Measurements from ENCODE around the gene FKBP1C.

DNA sequence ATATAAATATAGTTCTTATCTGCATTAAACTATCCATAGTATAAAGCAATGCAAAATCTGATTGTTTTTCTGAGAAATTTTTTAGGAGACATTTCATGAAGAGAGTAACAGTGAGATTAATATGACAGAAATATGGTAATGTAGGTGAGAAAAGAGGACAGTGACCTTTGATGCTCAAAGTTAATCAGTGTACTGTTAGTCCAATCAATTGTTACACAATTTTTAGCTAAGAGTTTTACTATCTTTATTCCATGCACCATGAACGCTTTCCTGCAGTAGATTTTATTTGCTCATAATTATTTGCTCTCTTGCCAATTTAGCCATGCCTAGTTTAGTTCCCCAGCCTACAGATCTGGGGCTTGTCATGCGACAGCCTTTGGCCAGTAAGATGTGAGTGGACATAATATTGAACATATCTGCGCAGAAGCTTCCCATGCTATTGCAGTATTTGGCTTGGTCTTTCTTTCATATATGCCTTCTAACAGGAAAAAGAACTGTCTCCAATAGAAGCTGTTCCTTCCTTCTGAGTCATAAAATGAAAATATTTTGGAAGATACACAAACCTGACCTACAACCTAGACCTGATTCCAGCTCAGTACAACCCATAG, 38.7 kb downstream of the FKBP1C start:
- TF ChIP-seq, protein P1, sequence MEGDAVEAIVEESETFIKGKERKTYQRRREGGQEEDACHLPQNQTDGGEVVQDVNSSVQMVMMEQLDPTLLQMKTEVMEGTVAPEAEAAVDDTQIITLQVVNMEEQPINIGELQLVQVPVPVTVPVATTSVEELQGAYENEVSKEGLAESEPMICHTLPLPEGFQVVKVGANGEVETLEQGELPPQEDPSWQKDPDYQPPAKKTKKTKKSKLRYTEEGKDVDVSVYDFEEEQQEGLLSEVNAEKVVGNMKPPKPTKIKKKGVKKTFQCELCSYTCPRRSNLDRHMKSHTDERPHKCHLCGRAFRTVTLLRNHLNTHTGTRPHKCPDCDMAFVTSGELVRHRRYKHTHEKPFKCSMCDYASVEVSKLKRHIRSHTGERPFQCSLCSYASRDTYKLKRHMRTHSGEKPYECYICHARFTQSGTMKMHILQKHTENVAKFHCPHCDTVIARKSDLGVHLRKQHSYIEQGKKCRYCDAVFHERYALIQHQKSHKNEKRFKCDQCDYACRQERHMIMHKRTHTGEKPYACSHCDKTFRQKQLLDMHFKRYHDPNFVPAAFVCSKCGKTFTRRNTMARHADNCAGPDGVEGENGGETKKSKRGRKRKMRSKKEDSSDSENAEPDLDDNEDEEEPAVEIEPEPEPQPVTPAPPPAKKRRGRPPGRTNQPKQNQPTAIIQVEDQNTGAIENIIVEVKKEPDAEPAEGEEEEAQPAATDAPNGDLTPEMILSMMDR (conservative IDR thresholded peaks at IDR 0.05; ENCODE audit: low read length), result no peak
- TF ChIP-seq EZH2phosphoT487 (IDR thresholded peaks at IDR 0.05; ENCODE audit: borderline replicate concordance, low read depth, low read length), result no peak

Measured in OCI-LY7 (cell line).